ENCODE results near the gene HSF2.

DNA sequence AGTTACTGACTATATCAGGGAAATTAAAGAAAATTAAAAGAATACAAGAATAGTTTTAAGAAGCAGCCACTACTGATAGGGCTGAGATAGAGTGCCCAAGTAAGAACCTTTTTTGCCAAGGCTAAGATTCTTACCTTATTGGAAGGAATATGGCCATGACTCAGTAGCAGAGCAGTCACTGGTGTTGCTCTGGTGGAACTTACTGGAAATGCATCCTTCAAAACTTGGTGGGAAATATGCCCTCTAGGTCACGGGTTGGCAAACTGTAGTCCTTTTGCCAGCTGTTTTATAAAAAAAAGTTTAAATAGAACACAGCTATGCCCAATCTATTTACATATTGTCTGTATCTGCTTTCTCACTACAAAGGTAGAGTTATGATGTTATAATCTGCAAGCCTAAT lies 6.0 kb downstream of the HSF2 start:
- TF ChIP-seq, protein P1, sequence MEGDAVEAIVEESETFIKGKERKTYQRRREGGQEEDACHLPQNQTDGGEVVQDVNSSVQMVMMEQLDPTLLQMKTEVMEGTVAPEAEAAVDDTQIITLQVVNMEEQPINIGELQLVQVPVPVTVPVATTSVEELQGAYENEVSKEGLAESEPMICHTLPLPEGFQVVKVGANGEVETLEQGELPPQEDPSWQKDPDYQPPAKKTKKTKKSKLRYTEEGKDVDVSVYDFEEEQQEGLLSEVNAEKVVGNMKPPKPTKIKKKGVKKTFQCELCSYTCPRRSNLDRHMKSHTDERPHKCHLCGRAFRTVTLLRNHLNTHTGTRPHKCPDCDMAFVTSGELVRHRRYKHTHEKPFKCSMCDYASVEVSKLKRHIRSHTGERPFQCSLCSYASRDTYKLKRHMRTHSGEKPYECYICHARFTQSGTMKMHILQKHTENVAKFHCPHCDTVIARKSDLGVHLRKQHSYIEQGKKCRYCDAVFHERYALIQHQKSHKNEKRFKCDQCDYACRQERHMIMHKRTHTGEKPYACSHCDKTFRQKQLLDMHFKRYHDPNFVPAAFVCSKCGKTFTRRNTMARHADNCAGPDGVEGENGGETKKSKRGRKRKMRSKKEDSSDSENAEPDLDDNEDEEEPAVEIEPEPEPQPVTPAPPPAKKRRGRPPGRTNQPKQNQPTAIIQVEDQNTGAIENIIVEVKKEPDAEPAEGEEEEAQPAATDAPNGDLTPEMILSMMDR (IDR thresholded peaks at IDR 0.05; ENCODE audit: poor library complexity, severe bottlenecking): no peak
- TF ChIP-seq TAF1 (IDR thresholded peaks at IDR 0.05; ENCODE audit: low read depth): no peak

Data from neural cell (in vitro differentiated cells).